Activated CD8-positive, alpha-beta T cell treated with anti-CD3 and anti-CD28 coated beads, Interleukin-2, amount 10 ng/mL, durations not matched to agents 7 days and 5 days (primary cell): ENCODE measurements around the gene BHLHA15. TPM values are rescaled to one million over a fixed set of nuclear protein-coding genes. Genes with fewer than 3 reads are reported as not detected.

ENCODE experiments used
- ATAC-seq: fragments of 150-1000 bp; cut with Tn5 transposase; one replicate; pipeline ENCODE4 v1.10.0; 2021; ENCODE audit warnings: moderate library complexity
- CTCF ChIA-PET: fragments of 350-600 bp; sonication (Branson Sonifier 250); formaldehyde crosslinking; loops from one replicate; lab custom pipeline; 2021; ENCODE audit warnings: antibody characterized with exemption; lab: Charles Lee
- POLR2A ChIA-PET: fragments of 350-600 bp; sonication (Branson Sonifier 250); formaldehyde crosslinking; loops from one replicate; lab custom pipeline; 2021; ENCODE audit warnings: antibody characterized with exemption; lab: Charles Lee
- DNase-seq: peaks from one replicate; pipeline ENCODE4 v3.0.0-alpha.2; 2020
- H3K27ac Mint-ChIP-seq: one replicate; pipeline ENCODE4 v1.8.0; 2021; ENCODE audit warnings: mild to moderate bottlenecking, mixed read lengths
- H3K27me3 Mint-ChIP-seq: one replicate; pipeline ENCODE4 v1.8.0; 2021; ENCODE audit warnings: low read depth, mixed read lengths
- H3K36me3 Mint-ChIP-seq: one replicate; pipeline ENCODE4 v1.8.0; 2021; ENCODE audit warnings: low read depth, mixed read lengths
- H3K4me1 Mint-ChIP-seq: one replicate; pipeline ENCODE4 v1.8.0; 2021; ENCODE audit warnings: low read depth, mixed read lengths
- H3K4me3 Mint-ChIP-seq: one replicate; pipeline ENCODE4 v1.8.0; 2021; ENCODE audit warnings: mild to moderate bottlenecking, mixed read lengths
- H3K9me3 Mint-ChIP-seq: one replicate; pipeline ENCODE4 v1.8.0; 2022; ENCODE audit warnings: mixed read lengths; ENCODE audit not compliant: insufficient read depth
- total RNA-seq, 2 experiments: library from RNA; stranded (reverse); gene quantifications; one replicate each; pipeline ENCODE4 v1.2.3, GENCODE V29; 2021

BHLHA15 gene
- total RNA-seq, 2 experiments from 2014 or later: not detected

DNA sequence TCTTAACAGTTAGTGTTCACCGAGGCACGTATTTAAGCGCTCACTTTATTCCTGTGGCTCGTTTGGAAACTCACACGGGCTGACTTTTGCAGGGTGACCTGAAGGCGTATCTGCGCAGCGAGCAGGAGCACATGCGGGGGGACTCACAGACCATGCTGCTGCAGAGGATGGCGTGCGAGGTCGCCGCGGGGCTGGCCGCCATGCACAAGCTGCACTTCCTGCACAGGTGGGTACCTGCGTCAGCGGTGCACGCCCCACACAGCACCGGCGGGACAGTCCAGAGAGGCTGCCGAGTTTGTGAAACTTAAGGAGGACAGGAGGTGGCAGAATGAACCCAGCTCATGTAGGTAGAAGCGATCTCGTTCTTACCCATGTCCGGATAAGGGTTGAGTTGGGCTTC lies 39.8 kb upstream of the BHLHA15 start:
- ChIA-PET CTCF (interaction anchor here (1.1 kb wide), 1 partner anchor 150 kb away, joined by 3 read pairs; no protein-coding TSS in a partner anchor), POLR2A (no interaction called here)
- no peak overlapping the region for H3K4me3 Mint-ChIP-seq
- H3K4me1 Mint-ChIP-seq: peaks cover 6% of the 10 kb centered on the region
- no peaks in the 10 kb centered on the region for H3K36me3 Mint-ChIP-seq
- no peaks in the 10 kb centered on the region for H3K27me3 Mint-ChIP-seq
- DNase-seq (no peak), ATAC-seq (no peak)
- no peaks in the 10 kb centered on the region for H3K9me3 Mint-ChIP-seq
- H3K27ac Mint-ChIP-seq: no peak overlapping the region

DNA sequence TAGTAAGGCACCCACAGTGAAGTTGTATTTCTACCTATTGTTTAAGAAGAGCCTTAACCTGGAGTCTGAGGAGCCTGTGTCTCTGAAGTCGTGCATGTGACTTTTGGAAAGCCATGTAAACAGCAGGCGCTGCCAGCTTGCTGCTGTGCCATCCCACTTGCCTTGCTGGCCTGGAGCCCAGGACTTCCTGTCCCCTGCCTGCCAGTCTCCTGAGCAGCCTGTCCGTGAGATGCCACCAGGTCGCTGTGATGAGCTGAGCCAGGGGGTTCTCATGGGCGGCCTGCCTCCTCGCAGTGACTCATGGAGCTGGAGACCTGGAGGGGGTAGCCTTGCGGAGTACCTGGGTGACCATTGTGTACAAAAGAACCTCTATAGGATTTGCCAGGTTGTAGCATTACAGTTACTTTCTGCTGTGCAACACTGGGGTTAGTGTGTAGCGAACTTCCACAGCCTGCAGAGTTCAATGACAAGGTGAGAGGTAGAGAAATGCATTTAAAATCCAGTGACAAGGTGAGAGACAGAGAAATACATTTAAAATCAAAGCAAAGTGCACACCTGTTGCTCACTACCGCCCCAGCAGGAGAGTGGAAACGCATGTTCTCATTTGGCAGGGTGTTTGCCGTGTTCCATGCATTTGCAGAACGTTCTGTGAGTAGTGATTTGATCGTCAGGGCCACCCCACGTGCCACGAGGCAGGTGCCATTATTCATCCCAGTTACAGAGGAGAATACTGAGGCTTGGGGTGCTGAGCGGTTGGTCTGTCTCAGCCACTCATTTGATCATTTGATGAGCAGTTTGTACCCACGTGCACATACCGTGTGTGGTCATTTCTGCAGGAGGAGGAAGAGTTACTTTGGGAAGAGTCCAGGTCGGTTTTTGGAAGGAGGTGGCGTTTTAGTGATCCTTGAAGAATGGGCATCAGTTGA lies 36.6 kb upstream of the BHLHA15 start:
- ChIA-PET POLR2A (no interaction called here), CTCF (interaction anchor here (1.0 to 1.3 kb wide), 2 partner anchors 10 to 161 kb away, joined by 3 to 4 read pairs; no protein-coding TSS in a partner anchor)
- no peak for DNase-seq
- H3K27me3 Mint-ChIP-seq: no peaks in the 10 kb centered on the region
- H3K9me3 Mint-ChIP-seq: no peaks in the 10 kb centered on the region
- no peak overlapping the region for H3K27ac Mint-ChIP-seq
- no peak overlapping the region for H3K4me3 Mint-ChIP-seq
- H3K36me3 Mint-ChIP-seq: no peaks in the 10 kb centered on the region
- no peak for ATAC-seq
- H3K4me1 Mint-ChIP-seq: no peaks in the 10 kb centered on the region

DNA sequence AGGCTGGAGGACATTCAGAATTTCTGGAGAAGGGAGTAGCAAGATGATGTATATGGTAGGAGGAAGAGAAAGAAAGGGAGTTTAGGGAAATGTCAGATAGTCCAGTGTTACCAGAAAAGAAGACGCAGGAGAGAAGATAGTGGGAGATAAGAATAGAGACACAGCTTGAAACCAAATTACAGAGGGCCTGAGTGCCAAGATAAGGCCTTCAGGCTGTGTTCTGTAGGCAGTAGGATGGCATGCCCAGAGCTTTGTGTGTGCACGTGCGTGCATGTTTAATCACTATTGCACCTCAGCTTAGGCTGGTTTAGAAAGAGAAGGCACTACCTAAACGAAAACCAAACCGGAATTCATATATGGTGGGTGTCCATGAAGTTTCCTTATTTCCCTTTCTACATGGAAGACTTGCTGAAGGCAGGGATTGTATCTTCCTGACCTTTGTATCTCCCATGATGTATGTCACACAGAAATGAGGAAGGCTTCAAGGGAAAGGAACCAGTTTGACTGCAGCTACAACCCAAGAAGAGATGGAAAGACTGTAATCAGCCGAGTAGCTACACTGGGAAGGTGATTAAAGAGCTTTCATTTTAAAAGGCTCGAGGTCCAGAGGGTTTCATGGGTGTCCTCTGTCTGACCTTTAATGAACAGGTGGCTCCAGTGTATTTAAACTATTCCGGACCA lies 35.8 kb upstream of the BHLHA15 start:
- Mint-ChIP-seq H3K4me3 (no peak overlapping the region), H3K4me1 (no peaks in the 10 kb centered on the region), H3K36me3 (no peaks in the 10 kb centered on the region), H3K27me3 (no peaks in the 10 kb centered on the region), H3K27ac (no peak overlapping the region), H3K9me3 (no peaks in the 10 kb centered on the region)
- ChIA-PET CTCF (interaction anchor here (1.3 kb wide), 1 partner anchor 162 kb away, joined by 4 read pairs; no protein-coding TSS in a partner anchor), POLR2A (interaction anchor here (0.6 kb wide), 1 partner anchor 334 kb away, joined by 3 read pairs; no protein-coding TSS in a partner anchor)
- ATAC-seq (no peak), DNase-seq (no peak)

DNA sequence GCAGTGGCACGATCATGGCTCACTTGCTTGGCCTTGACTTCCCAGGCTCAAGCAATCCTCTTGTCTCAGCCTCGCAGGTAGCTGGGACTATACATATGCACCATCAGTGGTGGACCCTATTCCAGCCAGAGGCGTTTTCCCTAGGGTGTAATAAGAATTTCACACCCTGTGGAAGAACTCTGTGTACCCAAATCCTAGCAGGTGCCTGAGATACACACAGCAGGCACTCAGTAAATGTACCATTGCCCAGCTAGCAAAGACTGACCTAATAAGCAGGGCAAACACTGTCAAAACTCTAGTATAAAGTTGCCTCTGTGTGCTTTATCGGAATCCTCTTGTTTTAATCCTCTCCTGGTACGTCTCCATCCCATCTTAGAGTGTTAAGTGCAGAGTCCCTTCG lies 33.7 kb upstream of the BHLHA15 start:
- no peak for DNase-seq
- POLR2A ChIA-PET: no interaction called here
- Mint-ChIP-seq H3K4me3 (no peak overlapping the region), H3K36me3 (no peaks in the 10 kb centered on the region), H3K9me3 (no peaks in the 10 kb centered on the region), H3K27me3 (no peaks in the 10 kb centered on the region), H3K27ac (no peak overlapping the region), H3K4me1 (no peaks in the 10 kb centered on the region)
- no peak for ATAC-seq
- CTCF ChIA-PET: interaction anchor here (0.8 to 1.6 kb wide), 2 partner anchors 9 to 11 kb away, joined by 3 to 5 read pairs; no protein-coding TSS in a partner anchor

DNA sequence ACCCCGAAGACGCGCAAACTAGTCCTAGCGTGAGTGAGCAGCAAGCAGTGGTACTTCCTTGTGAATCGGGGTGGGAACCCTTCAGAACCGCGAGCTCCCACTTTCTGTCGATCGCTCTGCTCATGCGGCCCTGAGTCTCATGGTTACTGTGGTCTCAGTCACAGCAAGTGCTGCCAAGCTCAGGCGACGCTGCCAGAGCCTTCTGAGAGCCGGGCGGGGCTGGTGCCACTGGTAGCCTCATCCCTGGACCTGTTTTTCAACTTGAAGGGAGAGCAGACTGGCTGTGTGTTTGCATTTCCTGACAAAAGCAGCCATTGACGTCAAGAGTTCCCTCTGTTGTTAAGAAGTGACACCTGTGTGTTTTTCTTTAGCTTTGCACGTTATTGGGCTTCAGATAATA lies 32.9 kb upstream of the BHLHA15 start:
- POLR2A ChIA-PET: no interaction called here
- DNase-seq (no peak), ATAC-seq (no peak)
- Mint-ChIP-seq H3K36me3 (no peaks in the 10 kb centered on the region), H3K9me3 (no peaks in the 10 kb centered on the region), H3K27me3 (no peaks in the 10 kb centered on the region), H3K4me1 (no peaks in the 10 kb centered on the region), H3K27ac (no peak overlapping the region), H3K4me3 (no peak overlapping the region)
- CTCF ChIA-PET: interaction anchor here (1.6 kb wide), 1 partner anchor 10 kb away, joined by 5 read pairs; no protein-coding TSS in a partner anchor

DNA sequence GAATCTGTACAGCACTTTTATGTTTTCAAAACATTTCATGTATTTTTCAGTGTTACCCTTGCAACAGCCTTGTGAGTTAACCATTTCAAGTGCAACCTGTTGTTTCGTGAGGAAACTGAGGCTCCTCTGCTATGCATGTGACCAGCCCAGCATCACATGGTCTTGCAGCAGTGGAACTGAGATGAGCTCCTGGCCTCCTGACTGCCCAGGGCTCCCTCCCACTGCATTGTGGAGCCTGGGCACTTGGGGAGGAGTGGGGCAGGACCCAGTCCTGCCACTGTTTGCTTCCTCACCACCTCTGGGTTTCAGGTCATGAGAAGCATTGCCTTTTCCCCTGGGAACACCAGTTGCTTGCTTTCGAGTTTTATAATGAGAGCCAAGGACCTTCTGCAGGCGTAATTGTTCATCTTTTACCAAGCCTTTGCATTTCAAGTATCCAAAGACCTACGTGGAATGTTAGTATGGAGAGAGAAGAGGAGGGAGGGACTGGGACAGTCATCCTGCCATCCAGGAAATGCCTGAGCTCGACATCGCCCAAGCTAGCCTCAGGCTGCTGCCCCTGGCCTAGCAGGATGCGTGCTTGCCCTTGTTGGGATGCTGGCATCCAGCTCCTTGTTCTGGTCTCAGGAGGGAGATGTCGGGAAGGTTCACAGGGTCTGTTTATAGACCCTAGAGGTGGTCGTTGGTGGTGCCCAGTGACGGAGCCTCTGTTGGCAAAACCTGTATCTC lies 32.3 kb upstream of the BHLHA15 start:
- Mint-ChIP-seq H3K27me3 (no peaks in the 10 kb centered on the region), H3K4me3 (no peak overlapping the region), H3K36me3 (no peaks in the 10 kb centered on the region), H3K4me1 (no peaks in the 10 kb centered on the region), H3K9me3 (no peaks in the 10 kb centered on the region), H3K27ac (no peak overlapping the region)
- ATAC-seq (no peak), DNase-seq (no peak)
- ChIA-PET CTCF (interaction anchor here (1.1 to 1.7 kb wide), 3 partner anchors 10 to 72 kb away, joined by 3 to 5 read pairs (median 4); no protein-coding TSS in a partner anchor), POLR2A (no interaction called here)

DNA sequence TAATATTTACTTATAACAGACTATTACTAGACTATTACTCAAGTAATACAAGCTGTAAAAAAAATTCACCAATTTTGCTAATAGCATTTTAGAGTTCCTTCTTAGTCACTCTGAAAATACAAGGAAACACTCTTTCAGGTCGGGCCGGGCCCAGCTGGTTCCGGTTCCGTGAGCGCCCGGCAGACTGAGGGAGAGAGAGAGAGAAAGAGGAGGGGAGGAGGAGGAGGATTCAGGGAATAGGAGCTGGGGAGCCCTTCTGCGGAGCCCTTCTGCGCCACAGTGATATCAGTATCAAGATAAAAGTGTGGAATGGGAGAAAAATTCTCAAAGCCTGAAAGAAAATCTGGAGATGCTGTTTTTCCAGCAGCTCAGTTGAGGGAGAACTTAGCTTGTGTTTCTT lies 30.5 kb upstream of the BHLHA15 start:
- Mint-ChIP-seq H3K4me1 (no peaks in the 10 kb centered on the region), H3K27me3 (no peaks in the 10 kb centered on the region), H3K36me3 (no peaks in the 10 kb centered on the region), H3K9me3 (no peaks in the 10 kb centered on the region), H3K4me3 (no peak overlapping the region), H3K27ac (no peak overlapping the region)
- ChIA-PET POLR2A (interaction anchor here (0.7 kb wide), 1 partner anchor 200 kb away, joined by 3 read pairs; no protein-coding TSS in a partner anchor), CTCF (interaction anchor here (0.8 to 1.7 kb wide), 2 partner anchors 12 to 49 kb away, joined by 3 to 11 read pairs; no protein-coding TSS in a partner anchor)
- ATAC-seq (no peak), DNase-seq (no peak)

DNA sequence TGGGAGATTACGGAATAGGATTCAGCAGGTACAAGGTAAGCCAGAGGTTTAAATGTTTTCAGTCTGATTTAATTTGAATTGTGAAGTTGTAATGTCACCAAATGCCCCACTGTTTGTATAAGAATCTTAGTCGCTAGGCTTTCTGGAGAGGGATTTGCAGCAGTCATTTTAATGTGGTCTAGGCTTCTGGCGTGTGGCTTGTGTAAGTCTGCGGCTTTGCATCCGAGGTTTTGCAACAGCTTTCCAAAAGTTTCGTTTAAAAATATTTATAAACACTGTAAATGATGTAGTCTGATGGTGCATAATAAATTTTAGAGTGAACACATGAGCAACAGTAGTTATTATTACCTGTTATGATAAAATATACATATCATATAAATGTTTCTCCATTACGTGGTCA lies 26.1 kb upstream of the BHLHA15 start:
- H3K27me3 Mint-ChIP-seq: no peaks in the 10 kb centered on the region
- ChIA-PET POLR2A (no interaction called here), CTCF (interaction anchor here (0.6 kb wide), 1 partner anchor 23 kb away, joined by 3 read pairs; no protein-coding TSS in a partner anchor)
- DNase-seq (no peak), ATAC-seq (no peak)
- no peak overlapping the region for H3K27ac Mint-ChIP-seq
- peaks cover 9% of the 10 kb centered on the region for H3K4me1 Mint-ChIP-seq
- H3K4me3 Mint-ChIP-seq: no peak overlapping the region
- peaks cover 13% of the 10 kb centered on the region for H3K36me3 Mint-ChIP-seq
- no peaks in the 10 kb centered on the region for H3K9me3 Mint-ChIP-seq

DNA sequence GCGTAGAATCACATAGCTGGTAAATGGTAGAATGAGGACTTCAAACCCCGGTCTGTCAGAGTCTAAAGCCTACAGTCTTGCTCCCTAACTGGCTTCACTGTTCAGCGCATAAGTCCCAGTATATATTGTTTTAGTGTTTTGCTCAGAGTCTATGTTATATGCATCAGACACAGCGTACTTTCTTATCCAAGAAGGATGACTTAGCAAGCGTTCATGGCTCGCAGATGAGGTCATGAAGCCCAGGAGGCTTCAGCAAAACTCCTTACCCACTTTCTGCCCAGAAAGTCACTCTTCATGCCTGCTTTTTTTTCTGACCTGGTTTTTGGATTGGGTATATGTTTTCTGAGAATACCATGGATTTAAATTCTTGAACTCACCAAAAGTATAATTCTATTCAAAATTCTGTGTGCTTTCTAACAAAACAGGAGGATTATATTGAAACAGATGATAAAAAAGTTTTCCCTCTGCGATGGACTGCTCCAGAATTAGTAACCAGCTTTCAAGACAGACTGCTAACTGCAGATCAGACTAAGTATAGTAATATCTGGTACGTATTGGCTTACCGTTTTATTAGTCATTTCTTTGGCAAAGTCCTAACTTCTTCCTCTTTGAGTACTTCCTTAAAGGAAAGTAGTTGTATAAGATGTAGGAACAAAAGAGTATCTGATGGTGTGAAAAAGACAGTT lies 24.6 kb upstream of the BHLHA15 start:
- POLR2A ChIA-PET: interaction anchor here (0.6 kb wide), 1 partner anchor 63 kb away, joined by 3 read pairs; no protein-coding TSS in a partner anchor
- Mint-ChIP-seq H3K27ac (no peak overlapping the region), H3K9me3 (no peaks in the 10 kb centered on the region), H3K27me3 (no peaks in the 10 kb centered on the region), H3K4me3 (no peak overlapping the region), H3K4me1 (peaks cover 16% of the 10 kb centered on the region), H3K36me3 (peaks cover 20% of the 10 kb centered on the region)
- ATAC-seq (no peak), DNase-seq (no peak)
- CTCF ChIA-PET: no interaction called here

DNA sequence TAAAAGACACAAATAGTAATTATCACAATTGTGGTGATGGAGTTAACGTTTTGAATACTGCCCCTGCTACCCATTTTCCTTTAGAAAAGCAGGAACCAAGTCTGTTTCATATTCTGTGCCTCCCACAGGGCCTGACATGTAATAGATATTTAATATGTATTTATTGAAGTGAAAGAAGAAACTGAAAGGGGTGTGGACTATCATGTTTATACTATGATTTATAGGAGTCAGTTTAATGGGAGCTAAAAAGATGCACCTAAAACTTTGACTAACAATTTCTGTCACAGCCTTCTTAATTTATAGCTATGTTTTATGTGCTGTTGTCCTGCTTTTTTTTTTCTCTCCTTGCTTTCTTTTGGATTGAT lies 24.1 kb upstream of the BHLHA15 start:
- DNase-seq (no peak), ATAC-seq (no peak)
- POLR2A ChIA-PET: interaction anchor here (0.6 kb wide), 1 partner anchor 62 kb away, joined by 3 read pairs; no protein-coding TSS in a partner anchor
- CTCF ChIA-PET: no interaction called here
- Mint-ChIP-seq H3K27ac (no peak overlapping the region), H3K4me1 (peaks cover 16% of the 10 kb centered on the region), H3K4me3 (no peak overlapping the region), H3K9me3 (no peaks in the 10 kb centered on the region), H3K36me3 (peaks cover 23% of the 10 kb centered on the region), H3K27me3 (no peaks in the 10 kb centered on the region)

DNA sequence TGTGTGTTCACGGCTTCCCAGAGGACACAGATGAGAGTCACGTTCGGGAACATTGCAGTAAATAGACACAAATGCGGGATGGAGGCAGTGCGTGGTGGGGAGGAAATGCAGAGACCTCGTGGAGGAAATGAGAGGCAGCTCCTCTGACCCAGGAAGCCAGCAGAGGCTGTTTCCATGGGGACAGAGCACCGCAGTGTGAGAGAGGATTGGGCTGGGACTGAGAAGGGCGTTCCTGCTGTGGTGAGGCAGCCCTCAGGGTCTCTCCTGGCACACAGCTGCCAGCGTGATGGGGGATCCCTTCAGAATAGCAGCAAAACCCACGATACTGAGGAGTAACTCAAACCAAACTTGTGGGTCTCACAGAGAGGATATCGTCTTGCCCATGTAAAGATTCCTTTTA lies 21.7 kb upstream of the BHLHA15 start:
- peaks cover 16% of the 10 kb centered on the region for H3K4me1 Mint-ChIP-seq
- H3K9me3 Mint-ChIP-seq: no peaks in the 10 kb centered on the region
- ChIA-PET POLR2A (no interaction called here), CTCF (no interaction called here)
- DNase-seq (no peak), ATAC-seq (no peak)
- H3K27me3 Mint-ChIP-seq: no peaks in the 10 kb centered on the region
- H3K4me3 Mint-ChIP-seq: no peak overlapping the region
- H3K27ac Mint-ChIP-seq: peak overlapping the region; percentile 1
- peaks cover 29% of the 10 kb centered on the region for H3K36me3 Mint-ChIP-seq
